BJ (cell line): Measurements from ENCODE around the gene MCOLN1. TPM values are rescaled to one million over a fixed set of nuclear protein-coding genes. Genes with fewer than 3 reads are reported as not detected.

ENCODE experiments used
- CTCF ChIA-PET: fragments of 350-600 bp; formaldehyde crosslinking; extraction: SDS; loops from one replicate; lab custom pipeline; 2021; ENCODE audit warnings: antibody characterized with exemption, inconsistent platforms; lab: Yijun Ruan, JAX
- POLR2A ChIA-PET: fragments of 300-600 bp; sonication (Branson Sonifier 250); formaldehyde crosslinking; extraction: SDS; loops from one replicate; lab custom pipeline; 2021; ENCODE audit warnings: antibody characterized with exemption; lab: Charles Lee
- DNase-seq: peaks from one replicate; pipeline ENCODE4 v3.0.0-alpha.2; 2011; ENCODE audit warnings: low read depth
- H3K27me3 ChIP-seq: 2 replicates; pipeline ENCODE4 v1.6.0; 2011; ENCODE audit warnings: low read length; ENCODE audit not compliant: control insufficient read depth, insufficient read depth
- H3K36me3 ChIP-seq: 2 replicates; pipeline ENCODE4 v1.5.1; 2011; ENCODE audit warnings: low read length; ENCODE audit not compliant: control insufficient read depth, insufficient read depth
- H3K4me3 ChIP-seq: 2 replicates; pipeline ENCODE4 v1.5.1; 2011; ENCODE audit warnings: low read depth, mild to moderate bottlenecking, control low read depth, low read length
- CTCF ChIP-seq: IDR thresholded peaks from 2 replicates; pipeline ENCODE4 v1.5.1; 2011; ENCODE audit warnings: low read depth, mild to moderate bottlenecking, control low read depth, inconsistent platforms, low read length, moderate library complexity; ENCODE audit not compliant: insufficient read depth
- polyA plus RNA-seq: library from polyadenylated mRNA; depleted of rRNA; stranded (reverse); fragments of >200 nt; gene quantifications from 2 replicates; pipeline ENCODE4 v1.2.3, GENCODE V29; 2011

MCOLN1 gene
- polyA plus RNA-seq, 1 experiment: 50.6 TPM

GRCh38 chr19:7507884-7508283, 14.5 kb upstream of the MCOLN1 start:
- no peak for DNase-seq
- Histone ChIP-seq H3K27me3 (no peaks in the 10 kb centered on the region; the same call in 1 of the 2 replicates), H3K4me3 (no peak overlapping the region), H3K36me3 (no peaks in the 10 kb centered on the region)
- ChIA-PET POLR2A (no interaction called here), CTCF (interaction anchor here (0.6 to 2.5 kb wide), 2 partner anchors 11 to 39 kb away, joined by 3 to 14 read pairs; a partner anchor contains a TSS)
- no peak for TF ChIP-seq CTCF

GRCh38 chr19:7509625-7510024, 12.8 kb upstream of the MCOLN1 start:
- no peak for DNase-seq
- POLR2A ChIA-PET: no interaction called here
- CTCF ChIA-PET: interaction anchor here (0.9 to 1.1 kb wide), 2 partner anchors 12 to 127 kb away, joined by 3 to 4 read pairs; a partner anchor contains a TSS
- TF ChIP-seq CTCF: no peak
- no peaks in the 10 kb centered on the region; the same call in 1 of the 2 replicates for H3K27me3 ChIP-seq
- no peaks in the 10 kb centered on the region for H3K36me3 ChIP-seq
- no peak overlapping the region for H3K4me3 ChIP-seq

- no peak for DNase-seq
- CTCF ChIA-PET: interaction anchor here (1.0 kb wide), 1 partner anchor 8 kb away, joined by 3 read pairs; no protein-coding TSS in a partner anchor
- H3K27me3 ChIP-seq: no peaks in the 10 kb centered on the region; the same call in 1 of the 2 replicates
- POLR2A ChIA-PET: no interaction called here
- no peaks in the 10 kb centered on the region for H3K36me3 ChIP-seq
- no peak for TF ChIP-seq CTCF
- H3K4me3 ChIP-seq: no peak overlapping the region
Measured at GRCh38 chr19:7512400-7512851, 10.0 kb upstream of the MCOLN1 start.

GRCh38 chr19:7513809-7514642, 8.4 kb upstream of the MCOLN1 start:
- no peak for DNase-seq
- ChIA-PET POLR2A (no interaction called here), CTCF (no interaction called here)
- Histone ChIP-seq H3K4me3 (no peak overlapping the region), H3K36me3 (no peaks in the 10 kb centered on the region), H3K27me3 (no peaks in the 10 kb centered on the region; the same call in 1 of the 2 replicates)
- TF ChIP-seq CTCF: no peak

- Histone ChIP-seq H3K27me3 (no peaks in the 10 kb centered on the region), H3K4me3 (peak overlapping the region; percentile 78; the same call in 1 of the 2 replicates), H3K36me3 (peaks cover 2% of the 10 kb centered on the region)
- CTCF ChIA-PET: no interaction called here
- TF ChIP-seq CTCF: no peak
- POLR2A ChIA-PET: no interaction called here
- DNase-seq: no peak
Measured at GRCh38 chr19:7515110-7515644, 7.2 kb upstream of the MCOLN1 start.
